RPMI8226 (cell line): ENCODE measurements around the gene SNAPC2.
"Not testable (repeated sequence)": the region's sequence is repeated elsewhere in the genome, so short reads cannot be mapped to it uniquely, and the experiment has no call there.

Experiments used
- DNase-seq: peaks from one replicate; pipeline ENCODE4 v3.0.0-alpha.2; 2015

The SNAPC2 gene

DNA sequence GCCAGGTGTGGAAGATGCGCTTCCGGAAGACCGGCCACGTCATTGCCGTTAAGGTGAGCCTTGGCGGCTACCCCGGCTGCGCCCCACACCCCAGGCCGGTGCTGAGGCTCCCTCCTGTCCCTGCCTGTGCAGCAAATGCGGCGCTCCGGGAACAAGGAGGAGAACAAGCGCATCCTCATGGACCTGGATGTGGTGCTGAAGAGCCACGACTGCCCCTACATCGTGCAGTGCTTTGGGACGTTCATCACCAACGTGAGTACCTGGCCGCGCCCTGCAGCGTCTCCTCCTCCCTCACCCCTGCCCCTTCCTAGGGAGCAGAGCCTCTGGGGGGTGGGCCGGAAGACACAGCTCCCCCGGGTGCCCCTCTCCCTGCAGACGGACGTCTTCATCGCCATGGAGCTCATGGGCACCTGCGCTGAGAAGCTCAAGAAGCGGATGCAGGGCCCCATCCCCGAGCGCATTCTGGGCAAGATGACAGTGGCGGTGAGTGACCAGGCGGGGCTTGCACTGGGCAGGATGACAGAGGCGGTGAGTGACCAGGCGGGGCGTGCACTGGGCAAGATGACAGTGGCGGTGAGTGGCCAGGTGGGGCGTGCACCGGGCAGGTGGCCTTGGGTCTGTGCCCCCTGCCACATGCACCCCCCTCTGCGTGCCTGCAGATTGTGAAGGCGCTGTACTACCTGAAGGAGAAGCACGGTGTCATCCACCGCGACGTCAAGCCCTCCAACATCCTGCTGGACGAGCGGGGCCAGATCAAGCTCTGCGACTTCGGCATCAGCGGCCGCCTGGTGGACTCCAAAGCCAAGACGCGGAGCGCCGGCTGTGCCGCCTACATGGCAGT, 9.6 kb upstream of the SNAPC2 start:
- no peak for DNase-seq

DNA sequence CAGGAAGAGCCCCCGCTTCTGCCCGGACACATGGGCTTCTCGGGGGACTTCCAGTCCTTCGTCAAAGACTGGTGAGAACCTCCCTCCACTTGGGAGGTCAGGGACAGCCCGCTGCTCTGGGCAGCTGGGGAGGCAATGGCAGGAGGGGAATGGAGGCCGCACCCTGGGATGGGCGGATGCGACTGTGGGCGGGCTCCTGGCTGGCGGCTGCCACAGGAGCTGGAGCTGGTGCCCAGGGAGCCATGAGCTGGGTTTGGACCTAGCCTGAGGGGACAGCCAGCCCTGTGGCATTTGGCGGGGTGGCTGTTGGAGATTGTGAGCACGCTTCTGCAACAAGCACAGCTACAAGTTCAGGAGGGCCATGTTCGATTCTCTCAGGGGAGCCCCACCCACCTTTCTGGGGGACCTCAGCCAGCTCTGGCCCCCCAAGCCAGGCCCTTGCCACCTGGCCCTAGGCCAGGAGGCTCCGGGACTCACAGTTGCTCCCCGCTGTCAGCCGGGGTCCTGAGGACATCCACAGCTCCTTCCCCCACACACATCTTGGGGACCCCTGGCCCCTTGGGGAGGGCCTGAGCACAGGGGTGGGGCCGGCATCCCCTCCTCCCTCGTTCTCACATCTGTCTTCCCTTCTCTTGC, 8.5 kb upstream of the SNAPC2 start:
- DNase-seq = no peak

DNA sequence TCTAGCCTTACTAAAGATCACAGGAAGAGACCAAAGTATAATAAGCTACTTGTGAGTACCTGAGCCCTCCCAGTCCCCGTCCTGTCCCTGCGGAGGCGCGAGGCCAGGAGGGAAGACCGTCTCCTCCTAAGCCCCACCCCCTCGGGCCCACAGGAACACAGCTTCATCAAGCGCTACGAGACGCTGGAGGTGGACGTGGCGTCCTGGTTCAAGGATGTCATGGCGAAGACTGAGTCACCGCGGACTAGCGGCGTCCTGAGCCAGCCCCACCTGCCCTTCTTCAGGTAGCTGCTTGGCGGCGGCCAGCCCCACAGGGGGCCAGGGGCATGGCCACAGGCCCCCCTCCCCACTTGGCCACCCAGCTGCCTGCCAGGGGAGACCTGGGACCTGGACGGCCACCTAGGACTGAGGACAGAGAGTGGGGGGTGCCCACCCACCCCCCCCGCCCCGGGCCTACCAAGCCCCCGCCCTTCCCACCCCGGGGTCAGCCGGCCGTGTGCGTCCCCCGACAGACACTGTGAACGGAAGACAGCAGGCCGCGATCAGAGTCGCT, 7.9 kb upstream of the SNAPC2 start:
- no peak for DNase-seq

DNA sequence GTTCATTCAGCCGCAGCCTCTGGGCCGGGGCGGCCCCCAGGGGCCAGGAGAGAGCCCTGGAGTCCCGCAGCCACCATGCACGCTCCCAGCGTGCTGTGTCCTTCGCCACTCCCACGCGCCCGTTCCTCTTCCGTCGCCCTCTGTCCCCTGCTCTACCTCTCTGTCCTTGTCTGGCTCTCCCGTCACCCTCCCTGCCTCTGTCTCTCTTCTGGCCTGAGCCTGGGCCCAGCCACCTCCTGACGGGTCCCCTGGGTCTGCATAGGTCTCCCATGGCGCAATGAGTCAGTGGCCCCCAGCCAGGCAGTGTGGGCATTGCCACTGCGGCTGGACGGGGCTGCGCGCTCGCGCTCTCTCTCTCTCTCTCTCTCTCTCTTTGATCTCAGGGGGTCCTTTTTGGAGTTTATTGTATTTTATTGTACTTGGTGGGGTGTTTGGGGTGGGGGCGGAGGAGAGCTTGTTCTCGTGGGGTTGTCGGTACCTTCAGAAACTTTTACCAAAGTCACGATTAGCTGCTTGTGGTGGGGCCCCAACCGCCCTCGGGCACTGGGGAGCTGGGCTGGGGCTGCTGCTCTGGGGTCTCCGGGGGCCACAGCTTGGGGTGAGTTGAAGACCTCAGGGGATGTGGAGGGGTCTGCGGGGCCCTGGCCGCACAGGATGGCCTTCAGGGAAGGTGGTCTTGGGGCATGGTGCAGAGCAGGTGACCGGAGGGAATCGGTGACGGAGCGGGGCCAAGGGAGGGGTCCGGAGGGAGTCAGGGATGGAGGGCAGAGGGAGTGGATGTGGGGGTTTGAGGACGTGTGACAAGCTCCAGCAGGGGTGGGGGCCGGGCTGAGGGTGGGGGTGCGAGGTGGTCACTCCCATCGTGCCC, 7.2 kb upstream of the SNAPC2 start:
- DNase-seq = no peak

DNA sequence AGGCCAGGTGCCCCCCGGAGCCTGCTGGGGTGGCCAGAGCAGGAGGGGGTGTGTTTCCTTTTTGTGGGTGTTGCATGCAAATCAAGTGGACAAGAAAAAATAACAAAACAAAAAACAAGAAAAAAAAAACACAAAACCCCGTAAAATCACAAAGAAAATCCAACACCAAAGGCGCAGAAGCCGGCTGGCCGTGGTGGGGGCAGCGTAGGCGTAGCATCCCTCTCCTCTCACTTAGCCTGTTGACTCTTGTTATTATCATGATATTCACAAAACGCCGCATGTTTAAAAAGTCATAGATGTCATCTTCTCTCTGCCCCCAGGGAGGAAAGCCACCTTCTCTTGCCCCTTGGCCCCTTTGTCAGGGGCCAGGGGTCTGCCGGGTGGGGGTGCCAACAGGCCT, 6.5 kb upstream of the SNAPC2 start:
- DNase-seq = no peak

DNA sequence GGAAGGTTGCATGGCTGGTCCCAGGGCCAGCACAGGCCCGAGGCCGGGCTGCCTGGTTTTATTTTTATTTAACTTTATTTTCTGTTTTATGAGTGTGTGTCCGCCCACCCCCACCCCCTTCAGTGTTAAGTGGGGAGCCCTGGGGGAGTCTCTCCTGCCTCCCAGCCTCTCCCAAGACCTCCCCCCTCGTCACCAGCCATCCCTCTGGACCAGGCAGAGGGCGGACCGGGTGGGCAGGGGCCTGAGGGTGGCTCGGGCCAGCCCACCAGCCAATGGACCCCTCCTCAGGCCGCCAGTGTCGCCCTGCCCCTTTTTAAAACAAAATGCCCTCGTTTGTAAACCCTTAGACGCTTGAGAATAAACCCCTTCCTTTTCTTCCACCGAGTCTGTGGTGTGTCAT, 6.0 kb upstream of the SNAPC2 start:
- no peak for DNase-seq

DNA sequence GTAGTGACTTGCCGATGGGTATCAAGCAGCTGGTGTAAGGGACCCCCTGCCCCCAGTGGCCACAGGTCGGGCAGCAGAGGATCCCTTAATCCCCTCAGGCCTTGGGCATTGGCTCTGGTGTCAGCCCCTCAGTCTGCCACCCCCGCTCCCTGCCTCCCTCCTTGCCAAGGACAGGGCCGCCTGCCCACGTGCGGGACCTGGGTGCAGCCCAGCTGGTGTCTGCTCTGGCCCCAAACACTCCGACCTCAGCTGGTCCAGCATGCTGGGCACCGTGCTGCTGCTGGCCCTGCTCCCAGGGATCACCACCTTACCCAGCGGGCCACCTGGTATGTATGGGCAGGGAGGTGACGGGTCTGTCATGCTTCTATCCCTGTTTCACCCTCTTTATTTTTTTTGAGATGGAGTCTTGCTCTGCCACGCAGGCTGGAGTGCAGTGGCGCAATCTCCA, 5.5 kb upstream of the SNAPC2 start, which contains the start of gene TGFBR3L:
Gene TGFBR3L, plus strand, starts transcription at position 233 of the 448 bp plus-strand sequence.
- no peak for DNase-seq

DNA sequence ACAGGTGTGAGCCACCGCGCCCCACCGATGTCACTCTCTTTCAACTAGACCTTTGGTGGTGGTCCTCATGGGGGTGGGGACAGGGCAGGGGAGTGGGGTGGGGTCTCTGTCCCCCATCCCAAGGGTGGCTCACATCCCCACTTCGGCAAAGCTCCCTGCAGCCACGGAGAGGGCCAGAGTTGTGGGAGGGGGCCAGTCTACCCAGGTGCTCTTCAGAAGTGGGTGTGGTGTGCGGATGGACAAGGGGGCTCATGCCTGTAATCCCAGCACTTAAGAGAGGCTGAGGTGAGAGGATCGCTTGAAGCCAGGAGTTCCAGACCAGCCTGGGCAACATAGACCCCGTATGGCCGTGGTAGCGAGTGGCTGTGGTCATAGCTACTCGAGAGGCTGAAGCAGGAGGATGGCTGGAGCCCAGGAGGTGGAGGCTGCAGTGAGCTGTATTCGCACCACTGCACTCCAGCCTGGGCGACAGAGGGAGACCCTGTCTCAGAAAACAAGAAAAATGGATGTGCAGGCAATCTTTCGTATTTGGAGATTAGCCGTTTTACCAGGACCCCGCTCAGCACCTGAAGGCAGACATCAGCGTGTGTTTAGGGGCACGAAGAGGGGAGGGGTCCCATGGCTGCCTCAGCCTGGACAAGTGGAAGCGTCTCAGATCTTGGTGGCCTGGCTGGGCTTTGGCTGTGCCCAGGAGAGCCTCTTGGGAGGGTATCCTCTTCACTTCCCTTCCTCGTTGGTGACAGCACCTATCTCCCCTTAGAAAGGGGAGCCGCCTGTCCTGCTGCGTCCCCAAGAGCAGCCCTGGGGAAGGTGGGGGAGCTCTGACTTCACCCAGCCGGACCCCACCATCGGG, 4.7 kb upstream of the SNAPC2 start:
- DNase-seq = no peak

DNA sequence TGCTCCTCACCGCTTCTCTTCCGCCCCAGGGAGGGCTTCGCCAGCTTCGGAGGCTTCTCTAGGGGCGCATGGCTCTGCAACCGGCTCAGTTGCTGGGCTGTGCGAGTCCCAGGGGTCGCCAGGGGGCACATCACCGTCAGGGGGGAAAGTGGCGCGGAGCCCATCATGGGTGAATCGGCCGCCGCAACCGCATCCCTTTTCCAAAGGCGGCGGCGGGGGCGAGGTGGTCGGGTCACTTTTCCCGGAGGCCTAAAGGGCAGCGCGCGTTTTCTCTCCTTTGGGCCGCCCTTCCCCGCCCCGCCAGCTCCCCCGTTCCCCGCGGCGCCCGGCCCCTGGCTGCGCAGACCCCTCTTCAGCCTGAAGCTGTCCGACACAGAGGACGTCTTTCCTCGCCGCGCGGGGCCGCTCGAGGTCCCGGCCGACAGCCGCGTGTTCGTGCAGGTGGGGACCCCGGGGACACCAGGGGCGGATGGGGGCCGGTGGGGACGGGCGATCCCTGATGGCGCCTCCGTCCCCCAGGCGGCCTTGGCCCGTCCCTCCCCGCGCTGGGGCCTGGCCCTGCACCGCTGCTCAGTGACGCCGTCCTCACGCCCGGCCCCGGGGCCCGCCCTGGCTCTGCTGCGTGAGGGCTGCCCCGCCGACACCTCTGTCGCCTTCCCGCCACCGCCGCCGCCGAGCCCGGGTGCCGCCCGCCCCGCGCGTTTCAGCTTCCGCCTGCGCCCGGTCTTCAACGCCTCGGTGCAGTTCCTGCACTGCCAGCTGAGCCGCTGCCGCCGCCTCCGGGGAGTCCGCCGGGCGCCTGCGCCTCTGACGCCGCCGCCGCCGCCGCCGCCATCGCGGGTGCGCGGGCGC, 3.8 kb upstream of the SNAPC2 start:
- DNase-seq = peak; percentile 75

DNA sequence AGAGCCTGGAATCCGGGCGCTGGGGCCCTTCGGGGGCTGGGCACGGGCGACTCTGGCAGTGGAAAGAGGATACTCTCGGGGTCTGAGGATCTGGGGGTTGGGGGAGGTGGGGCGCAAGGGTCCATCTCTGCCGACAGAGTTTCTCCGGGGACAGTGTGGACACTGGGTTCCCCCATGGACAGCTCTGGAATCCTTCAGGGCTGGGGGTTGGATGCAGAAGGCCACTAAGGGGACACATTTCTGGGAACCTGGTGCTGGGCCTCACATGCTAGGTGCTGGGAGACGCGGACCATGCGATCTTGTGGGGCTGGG, 3.2 kb upstream of the SNAPC2 start:
- no peak for DNase-seq

DNA sequence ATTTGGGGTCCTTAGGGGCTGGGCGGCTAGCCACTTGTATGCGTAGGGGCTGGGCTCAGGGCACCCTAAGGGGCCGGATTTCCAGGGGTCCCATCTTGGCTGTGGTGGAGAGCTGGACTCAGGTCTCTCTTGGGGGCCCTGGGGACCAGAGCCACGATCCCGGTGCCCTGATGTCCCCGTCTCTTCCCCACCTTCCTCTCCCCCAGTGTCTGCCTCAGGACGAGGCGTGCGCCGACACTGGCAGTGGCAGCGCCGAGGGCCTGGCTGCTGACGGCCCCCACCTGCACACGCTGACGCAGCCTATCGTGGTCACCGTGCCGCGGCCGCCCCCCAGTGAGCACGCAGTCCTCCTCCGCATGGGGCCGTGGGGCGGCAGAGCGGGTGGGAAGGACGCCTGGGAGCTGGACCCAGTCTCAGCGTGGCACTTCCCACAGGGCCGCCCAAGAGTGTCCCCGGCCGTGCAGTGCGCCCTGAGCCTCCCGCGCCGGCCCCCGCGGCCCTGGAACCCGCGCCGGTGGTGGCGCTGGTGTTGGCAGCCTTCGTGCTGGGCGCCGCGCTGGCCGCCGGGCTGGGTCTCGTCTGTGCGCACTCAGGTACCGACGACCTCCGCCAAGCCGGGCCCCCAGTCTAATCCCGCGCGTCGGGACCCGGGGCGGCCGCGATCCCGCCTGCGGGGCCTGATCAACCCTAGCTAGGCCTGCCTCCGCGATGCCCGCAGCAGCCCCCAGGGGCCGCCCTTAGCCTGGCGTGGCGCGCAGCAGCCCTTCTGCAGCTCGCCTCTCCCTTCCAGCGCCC, 2.7 kb upstream of the SNAPC2 start:
- peak; percentile 85 for DNase-seq

DNA sequence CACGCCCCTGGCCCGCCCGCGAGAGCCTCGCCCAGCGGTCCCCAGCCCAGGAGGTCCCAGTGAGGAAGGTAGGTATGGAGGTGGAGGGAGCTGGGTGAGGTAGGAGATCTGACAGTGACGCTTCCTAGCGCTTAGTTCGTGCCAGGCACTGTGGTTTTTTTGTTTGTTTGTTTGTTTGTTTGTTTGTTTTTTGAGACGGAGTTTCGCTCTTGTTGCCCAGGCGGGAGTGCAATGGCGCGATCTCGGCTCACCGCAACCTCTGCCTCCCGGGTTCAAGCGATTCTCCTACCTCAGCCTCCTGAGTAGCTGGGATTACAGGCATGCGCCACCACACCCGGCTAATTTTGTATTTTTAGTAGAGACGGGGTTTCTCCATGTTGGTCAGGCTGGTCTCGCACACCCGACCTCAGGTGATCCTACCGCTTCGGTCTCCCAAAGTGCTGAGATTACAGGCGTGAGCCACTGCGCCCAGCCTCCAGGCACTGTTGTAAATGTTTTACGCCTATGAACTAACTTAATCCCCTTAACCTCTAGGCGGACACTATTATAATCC, 2.0 kb upstream of the SNAPC2 start:
- not testable (repeated sequence) for DNase-seq

DNA sequence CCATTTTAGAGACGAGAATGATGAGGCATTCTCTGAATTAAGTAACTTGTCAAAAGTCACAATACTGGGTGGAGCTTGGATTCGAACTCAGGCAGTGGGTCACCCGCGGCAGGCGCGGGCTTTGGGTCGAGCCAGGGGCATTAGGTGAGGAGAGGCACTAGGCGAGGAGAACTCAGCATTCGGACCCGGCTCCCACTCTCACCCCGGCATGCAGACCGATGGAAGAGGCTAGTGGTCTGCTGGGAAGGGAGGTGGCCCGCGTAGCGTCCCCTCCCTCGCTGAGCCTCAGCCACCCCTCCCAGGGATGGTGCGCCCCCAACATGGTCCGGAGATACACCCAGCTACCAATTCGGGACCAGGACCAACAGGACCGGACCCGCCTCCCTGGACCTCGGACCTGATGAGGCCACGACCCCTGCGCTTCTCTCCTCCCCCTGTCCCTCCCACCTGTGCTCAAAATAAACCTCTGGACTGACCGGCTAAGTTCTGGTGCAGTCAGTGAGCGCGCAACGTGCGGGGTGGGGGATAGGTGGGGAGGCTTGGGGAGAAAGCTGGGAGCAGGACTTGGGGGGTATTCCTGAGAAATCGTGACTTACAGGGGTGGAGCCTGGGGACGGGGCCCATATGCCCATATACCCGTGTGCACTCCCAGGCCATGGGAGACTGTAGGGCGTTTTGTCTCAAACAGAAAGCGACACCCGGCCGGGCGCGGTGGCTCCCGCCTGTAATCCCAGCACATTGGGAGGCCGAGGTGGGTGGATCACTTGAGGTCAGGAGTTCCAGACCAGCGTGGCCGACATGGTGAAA, 1.3 kb upstream of the SNAPC2 start:
- no peak for DNase-seq

DNA sequence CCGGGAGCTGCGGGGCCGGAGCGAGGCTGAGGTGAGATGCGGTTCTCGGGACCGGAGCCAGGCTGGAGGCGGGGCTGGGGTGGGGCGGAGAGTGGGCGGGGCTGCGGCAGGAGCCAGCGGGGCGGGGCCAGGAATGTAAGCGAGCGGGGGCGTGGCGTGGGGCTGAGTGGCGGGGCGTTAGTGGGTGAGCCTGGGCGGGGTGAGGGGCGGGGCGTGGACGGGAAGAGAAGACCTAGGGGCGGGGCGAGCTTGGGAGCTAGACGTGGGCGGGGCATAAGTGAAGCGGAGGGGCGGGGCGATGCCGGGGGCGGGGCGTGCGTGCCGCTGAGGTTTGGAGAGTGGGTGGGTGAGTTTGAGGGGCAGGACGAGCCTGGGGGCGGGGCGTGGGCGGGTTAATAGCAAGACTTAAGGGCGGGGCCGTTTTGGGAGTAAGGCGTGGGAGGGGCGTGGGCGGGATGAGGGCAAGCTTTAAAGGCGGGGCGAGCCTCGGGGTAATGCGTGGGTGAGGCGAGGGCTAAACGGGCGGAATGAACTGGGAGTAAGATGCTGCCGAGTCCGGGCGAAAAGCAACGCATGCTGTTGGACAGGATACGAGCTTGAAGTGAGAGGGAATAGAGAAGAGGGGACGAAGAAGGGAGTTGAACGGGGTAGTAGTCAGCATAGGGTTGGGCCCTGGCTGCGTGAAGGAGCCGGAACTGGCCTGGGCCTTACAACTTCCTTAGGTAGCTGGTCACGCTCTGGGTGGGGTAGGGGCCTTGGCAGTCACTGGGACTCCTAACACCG, 572 bp downstream of the SNAPC2 start:
- peak; percentile 98 for DNase-seq

DNA sequence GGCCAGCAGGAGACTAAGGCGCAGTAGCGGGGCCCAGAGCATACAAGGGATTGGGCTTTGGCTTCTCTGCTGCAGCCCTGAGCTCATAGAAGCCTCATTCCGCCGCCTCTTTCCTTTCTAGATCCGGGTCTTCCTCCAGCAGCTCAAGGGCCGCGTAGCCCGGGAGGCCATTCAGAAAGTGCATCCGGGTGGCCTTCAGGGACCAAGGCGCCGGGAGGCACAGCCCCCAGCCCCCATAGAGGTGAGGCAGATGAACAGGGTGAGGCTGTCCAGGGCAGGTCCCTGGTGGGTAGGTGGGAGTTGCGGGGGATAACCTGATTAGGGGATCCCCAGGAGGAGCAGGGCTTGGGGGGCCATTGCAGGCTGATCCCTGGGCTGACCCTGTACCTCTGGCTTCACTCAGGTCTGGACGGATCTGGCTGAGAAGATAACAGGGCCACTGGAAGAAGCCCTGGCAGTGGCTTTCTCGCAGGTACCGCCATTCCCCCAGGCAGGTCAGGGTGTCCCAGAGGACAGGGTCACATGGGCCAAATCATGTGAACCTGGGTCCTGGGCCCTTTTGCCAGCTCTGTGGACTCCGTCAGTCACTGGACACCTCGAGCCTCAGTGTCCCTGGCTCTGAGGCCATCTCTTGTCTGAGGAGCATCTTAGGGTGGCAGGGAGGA, 1.3 kb downstream of the SNAPC2 start:
- DNase-seq = no peak

DNA sequence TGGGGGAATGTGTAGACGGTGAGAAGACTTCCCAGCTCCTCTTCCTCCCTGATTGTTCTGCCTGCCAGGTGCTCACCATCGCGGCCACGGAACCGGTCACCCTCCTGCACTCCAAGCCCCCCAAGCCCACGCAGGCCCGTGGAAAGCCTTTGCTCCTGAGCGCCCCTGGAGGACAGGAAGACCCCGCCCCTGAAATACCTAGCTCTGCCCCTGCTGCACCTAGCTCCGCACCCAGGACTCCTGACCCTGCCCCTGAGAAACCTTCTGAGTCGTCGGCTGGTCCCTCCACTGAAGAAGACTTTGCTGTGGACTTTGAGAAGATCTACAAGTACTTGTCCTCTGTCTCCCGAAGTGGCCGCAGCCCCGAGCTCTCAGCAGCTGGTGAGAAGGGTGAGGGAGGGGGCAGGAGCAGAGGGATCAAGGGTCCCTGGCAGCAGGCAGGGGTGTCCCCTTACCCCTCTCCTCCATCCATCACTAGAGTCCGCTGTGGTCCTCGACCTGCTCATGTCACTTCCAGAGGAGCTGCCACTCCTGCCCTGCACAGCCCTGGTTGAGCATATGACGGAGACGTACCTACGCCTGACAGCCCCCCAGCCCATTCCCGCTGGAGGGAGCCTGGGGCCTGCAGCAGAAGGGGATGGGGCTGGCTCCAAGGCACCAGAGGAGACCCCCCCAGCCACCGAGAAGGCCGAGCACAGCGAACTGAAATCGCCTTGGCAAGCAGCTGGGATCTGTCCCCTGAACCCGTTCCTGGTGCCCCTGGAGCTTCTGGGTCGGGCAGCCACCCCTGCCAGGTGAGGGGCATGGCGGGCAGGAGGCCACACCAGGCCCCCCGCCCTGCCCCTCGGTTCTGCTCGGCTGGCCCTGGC, 2.1 kb downstream of the SNAPC2 start:
- DNase-seq = no peak

DNA sequence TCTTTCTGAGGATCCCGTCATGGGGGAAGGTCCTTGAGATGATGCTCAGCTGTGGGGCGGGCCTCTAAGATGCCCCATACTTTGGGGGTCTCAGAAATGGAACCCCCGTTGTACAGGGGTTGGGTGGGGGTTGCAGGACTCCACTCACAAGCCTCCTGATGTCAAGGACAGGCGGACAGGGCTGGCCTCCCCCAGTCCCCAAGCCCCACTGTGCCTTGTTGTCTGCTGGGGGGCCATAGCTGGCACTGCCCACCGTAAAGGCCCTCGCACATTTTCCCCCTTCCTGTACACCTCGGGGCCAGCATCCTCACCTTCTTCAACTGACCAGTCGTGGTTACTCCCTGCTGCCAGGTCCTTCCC, 2.7 kb downstream of the SNAPC2 start:
- no peak for DNase-seq
